ENCODE measurements around the gene SHH.

DNA sequence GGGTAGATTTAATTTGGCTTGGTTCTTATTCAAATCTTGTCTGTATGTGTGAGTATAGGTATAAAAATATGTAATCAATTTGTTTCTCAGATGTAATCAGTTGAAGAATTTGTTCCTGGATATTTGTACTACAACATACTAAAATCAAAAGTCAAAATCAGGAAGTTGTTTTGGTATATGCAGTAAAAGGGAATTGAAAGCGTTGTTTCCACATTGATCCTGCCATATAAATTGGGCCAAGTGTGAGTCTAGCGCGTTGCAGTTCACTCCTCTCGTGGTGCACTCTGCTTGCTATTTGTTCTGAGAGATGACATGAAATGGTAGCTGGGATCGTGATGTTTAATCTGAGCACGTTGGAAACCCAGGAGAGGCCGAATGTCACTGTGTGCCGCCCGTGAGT lies 55.9 kb downstream of the SHH start:
- no peak for TF ChIP-seq POLR2AphosphoS5 (IDR thresholded peaks at IDR 0.05; ENCODE audit: borderline replicate concordance, low read depth, low read length)
- TF ChIP-seq EZH2 (IDR thresholded peaks at IDR 0.05), result no peak
